H1 (cell line): Measurements from ENCODE around the gene NMRAL1. TPM values are rescaled to one million over a fixed set of nuclear protein-coding genes. Genes with fewer than 3 reads are reported as not detected.

Source experiments
- BACH1 ChIP-seq: IDR thresholded peaks from 2 replicates; pipeline ENCODE4 v1.6.1; 2012; ENCODE audit warnings: low read length, improper control_type of control experiment
- CHD1 ChIP-seq: IDR thresholded peaks from 2 replicates; pipeline ENCODE4 v1.6.1; 2012; ENCODE audit warnings: low read depth, low read length, improper control_type of control experiment
- JUN ChIP-seq: IDR thresholded peaks from 2 replicates; pipeline ENCODE4 v1.6.1; 2011; ENCODE audit warnings: low read depth, mild to moderate bottlenecking, improper control_type of control experiment, low read length
- PHF8 ChIP-seq: fragments of 200-600 bp; sonication (generic); conservative IDR thresholded peaks from 2 replicates; pipeline ENCODE4 v1.7.1; 2012; ENCODE audit warnings: low read depth, mild to moderate bottlenecking, inconsistent platforms, low read length, moderate library complexity
- POLR2A ChIP-seq, 2 experiments: IDR thresholded peaks; 1 replicate in 1 of 2; 2 replicates in 1 of 2; pipeline ENCODE4 v1.6.1; 2011; ENCODE audit warnings: low read depth in 2 of 2, low read length in 2 of 2, mild to moderate bottlenecking in 2 of 2; ENCODE audit errors: control extremely low read depth in 1 of 2
- POLR2AphosphoS5 ChIP-seq: IDR thresholded peaks from 2 replicates; pipeline ENCODE4 v1.6.1; 2011; ENCODE audit warnings: low read depth, low read length
- polyA plus RNA-seq, 7 experiments: library from polyadenylated mRNA; depleted of rRNA in 3 of 7; stranded (reverse) in 5 of 7; unstranded in 2 of 7; fragments of >200 nt in 5 of 7; fragments of 200-250 nt in 2 of 7; gene quantifications; 1 replicate in 5 of 7; 2 replicates in 1 of 7; 4 replicates in 1 of 7; pipeline versions ENCODE4 v1.2.1 to v1.2.3, GENCODE V29; 2011 to 2013; ENCODE audit warnings: missing spikeins in 2 of 7, mixed read lengths in 2 of 7
- total RNA-seq: library from RNA; stranded (reverse); fragmentation: NEBNext Ultra II Directional; extraction: Animal tissue kit (Norgen Biotek cat#: 25700); gene quantifications from 2 replicates; pipeline ENCODE4 v1.2.1, GENCODE V29; 2021
- TF ChIP-seq, protein P1 (sequence below): IDR thresholded peaks from 2 replicates; pipeline ENCODE4 v1.6.1; 2011; ENCODE audit warnings: low read depth, mild to moderate bottlenecking, low read length; ENCODE audit not compliant: insufficient read depth
- TF ChIP-seq, protein P2 (sequence below): IDR thresholded peaks from 2 replicates; pipeline ENCODE4 v1.6.1; 2012; ENCODE audit warnings: inconsistent platforms
- TF ChIP-seq, protein P3 (sequence below): fragments of 300-600 bp; sonication (generic); IDR thresholded peaks from 2 replicates; pipeline ENCODE4 v1.7.1; 2012; ENCODE audit warnings: low read length, moderate library complexity, mild to moderate bottlenecking, inconsistent platforms; ENCODE audit not compliant: insufficient replicate concordance

NMRAL1 gene
- total and polyA plus RNA-seq, 2 of the 8 experiments (the other 6 are each of a cell fraction or from before 2014, with no cell fraction given) = 66.8 to 143 TPM

DNA sequence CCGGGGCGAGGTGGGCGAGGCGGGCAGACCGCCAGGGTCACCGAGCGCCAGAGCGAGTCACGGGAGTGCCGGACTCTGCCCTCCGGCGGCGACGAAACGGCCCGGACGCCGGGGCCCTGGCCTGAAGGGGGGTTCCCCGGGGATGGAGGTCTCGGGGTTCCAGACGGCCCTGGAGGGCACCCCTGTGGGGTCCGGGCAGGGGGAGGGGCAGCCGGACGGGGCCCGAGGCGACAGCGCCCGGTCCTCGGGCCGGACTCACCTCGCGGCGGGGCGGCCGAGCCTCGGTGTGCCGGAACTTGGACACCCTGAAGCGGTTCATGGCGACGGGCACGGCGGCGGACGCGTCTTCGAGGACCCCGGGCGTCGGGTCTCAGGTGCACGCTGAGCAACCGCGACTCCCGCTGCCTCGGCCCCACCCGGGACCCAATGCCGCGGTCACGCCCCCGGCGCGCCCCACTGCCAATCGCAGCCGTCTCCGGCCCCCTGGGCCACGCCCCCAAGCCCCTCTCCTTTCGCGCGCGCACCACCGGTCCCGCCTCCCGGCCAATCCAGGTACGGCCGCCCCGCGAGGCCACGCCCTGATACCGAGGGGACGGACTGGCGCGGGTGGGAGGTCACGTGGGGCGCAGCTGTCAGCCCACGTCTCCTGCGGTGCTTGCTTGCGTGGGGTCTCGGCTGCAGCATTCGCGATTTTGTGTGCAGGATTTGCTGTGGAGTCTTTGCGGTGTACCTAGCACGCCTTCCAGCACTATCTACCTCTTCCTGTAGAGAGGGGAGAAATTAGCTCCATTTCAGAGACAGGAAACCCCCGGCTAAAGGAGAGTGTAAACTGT, 58.0 kb downstream of the NMRAL1 start, which contains the start of gene CORO7 (continued):
- peak; percentile 85 for TF ChIP-seq BACH1
- TF ChIP-seq, protein P1, sequence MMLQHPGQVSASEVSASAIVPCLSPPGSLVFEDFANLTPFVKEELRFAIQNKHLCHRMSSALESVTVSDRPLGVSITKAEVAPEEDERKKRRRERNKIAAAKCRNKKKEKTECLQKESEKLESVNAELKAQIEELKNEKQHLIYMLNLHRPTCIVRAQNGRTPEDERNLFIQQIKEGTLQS = peak; percentile 68; the same call in 1 of the 2 replicates
- TF ChIP-seq POLR2AphosphoS5 = no peak
- TF ChIP-seq PHF8 = peak; percentile 74
- TF ChIP-seq, protein P2, sequence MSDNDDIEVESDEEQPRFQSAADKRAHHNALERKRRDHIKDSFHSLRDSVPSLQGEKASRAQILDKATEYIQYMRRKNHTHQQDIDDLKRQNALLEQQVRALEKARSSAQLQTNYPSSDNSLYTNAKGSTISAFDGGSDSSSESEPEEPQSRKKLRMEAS = peak; percentile 64
- peak in 1 of 2 experiments; percentile 24; a peak in 1 of 3 replicates for TF ChIP-seq POLR2A (IDR thresholded peaks at IDR 0.05; ENCODE audit: control extremely low read depth in 1 of 2, low read depth in 2 of 2, low read length in 2 of 2)
- TF ChIP-seq JUN = no peak
- TF ChIP-seq, protein P3, sequence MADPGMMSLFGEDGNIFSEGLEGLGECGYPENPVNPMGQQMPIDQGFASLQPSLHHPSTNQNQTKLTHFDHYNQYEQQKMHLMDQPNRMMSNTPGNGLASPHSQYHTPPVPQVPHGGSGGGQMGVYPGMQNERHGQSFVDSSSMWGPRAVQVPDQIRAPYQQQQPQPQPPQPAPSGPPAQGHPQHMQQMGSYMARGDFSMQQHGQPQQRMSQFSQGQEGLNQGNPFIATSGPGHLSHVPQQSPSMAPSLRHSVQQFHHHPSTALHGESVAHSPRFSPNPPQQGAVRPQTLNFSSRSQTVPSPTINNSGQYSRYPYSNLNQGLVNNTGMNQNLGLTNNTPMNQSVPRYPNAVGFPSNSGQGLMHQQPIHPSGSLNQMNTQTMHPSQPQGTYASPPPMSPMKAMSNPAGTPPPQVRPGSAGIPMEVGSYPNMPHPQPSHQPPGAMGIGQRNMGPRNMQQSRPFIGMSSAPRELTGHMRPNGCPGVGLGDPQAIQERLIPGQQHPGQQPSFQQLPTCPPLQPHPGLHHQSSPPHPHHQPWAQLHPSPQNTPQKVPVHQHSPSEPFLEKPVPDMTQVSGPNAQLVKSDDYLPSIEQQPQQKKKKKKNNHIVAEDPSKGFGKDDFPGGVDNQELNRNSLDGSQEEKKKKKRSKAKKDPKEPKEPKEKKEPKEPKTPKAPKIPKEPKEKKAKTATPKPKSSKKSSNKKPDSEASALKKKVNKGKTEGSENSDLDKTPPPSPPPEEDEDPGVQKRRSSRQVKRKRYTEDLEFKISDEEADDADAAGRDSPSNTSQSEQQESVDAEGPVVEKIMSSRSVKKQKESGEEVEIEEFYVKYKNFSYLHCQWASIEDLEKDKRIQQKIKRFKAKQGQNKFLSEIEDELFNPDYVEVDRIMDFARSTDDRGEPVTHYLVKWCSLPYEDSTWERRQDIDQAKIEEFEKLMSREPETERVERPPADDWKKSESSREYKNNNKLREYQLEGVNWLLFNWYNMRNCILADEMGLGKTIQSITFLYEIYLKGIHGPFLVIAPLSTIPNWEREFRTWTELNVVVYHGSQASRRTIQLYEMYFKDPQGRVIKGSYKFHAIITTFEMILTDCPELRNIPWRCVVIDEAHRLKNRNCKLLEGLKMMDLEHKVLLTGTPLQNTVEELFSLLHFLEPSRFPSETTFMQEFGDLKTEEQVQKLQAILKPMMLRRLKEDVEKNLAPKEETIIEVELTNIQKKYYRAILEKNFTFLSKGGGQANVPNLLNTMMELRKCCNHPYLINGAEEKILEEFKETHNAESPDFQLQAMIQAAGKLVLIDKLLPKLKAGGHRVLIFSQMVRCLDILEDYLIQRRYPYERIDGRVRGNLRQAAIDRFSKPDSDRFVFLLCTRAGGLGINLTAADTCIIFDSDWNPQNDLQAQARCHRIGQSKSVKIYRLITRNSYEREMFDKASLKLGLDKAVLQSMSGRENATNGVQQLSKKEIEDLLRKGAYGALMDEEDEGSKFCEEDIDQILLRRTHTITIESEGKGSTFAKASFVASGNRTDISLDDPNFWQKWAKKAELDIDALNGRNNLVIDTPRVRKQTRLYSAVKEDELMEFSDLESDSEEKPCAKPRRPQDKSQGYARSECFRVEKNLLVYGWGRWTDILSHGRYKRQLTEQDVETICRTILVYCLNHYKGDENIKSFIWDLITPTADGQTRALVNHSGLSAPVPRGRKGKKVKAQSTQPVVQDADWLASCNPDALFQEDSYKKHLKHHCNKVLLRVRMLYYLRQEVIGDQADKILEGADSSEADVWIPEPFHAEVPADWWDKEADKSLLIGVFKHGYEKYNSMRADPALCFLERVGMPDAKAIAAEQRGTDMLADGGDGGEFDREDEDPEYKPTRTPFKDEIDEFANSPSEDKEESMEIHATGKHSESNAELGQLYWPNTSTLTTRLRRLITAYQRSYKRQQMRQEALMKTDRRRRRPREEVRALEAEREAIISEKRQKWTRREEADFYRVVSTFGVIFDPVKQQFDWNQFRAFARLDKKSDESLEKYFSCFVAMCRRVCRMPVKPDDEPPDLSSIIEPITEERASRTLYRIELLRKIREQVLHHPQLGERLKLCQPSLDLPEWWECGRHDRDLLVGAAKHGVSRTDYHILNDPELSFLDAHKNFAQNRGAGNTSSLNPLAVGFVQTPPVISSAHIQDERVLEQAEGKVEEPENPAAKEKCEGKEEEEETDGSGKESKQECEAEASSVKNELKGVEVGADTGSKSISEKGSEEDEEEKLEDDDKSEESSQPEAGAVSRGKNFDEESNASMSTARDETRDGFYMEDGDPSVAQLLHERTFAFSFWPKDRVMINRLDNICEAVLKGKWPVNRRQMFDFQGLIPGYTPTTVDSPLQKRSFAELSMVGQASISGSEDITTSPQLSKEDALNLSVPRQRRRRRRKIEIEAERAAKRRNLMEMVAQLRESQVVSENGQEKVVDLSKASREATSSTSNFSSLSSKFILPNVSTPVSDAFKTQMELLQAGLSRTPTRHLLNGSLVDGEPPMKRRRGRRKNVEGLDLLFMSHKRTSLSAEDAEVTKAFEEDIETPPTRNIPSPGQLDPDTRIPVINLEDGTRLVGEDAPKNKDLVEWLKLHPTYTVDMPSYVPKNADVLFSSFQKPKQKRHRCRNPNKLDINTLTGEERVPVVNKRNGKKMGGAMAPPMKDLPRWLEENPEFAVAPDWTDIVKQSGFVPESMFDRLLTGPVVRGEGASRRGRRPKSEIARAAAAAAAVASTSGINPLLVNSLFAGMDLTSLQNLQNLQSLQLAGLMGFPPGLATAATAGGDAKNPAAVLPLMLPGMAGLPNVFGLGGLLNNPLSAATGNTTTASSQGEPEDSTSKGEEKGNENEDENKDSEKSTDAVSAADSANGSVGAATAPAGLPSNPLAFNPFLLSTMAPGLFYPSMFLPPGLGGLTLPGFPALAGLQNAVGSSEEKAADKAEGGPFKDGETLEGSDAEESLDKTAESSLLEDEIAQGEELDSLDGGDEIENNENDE = no peak
- TF ChIP-seq CHD1 = no peak
